ENCODE results near the gene GLRX3.

The GLRX3 gene

GRCh38 chr10:130190055-130190736 lies 54.0 kb downstream of the GLRX3 start:
- Histone ChIP-seq H3K4me1 (ENCODE audit: insufficient read depth, low read length) (no peaks in the 10 kb centered on the region), H2AFZ (ENCODE audit: low read depth, low read length) (no peak overlapping the region), H3K4me3 (ENCODE audit: low read depth in 1 of 2, low read length in 2 of 2) (no peak overlapping the region), H3K36me3 (ENCODE audit: insufficient read depth, low read length) (peaks cover 28% of the 10 kb centered on the region), H3K4me2 (ENCODE audit: insufficient read depth, low read length) (no peak overlapping the region), H3K27ac (ENCODE audit: low read length) (no peak overlapping the region), H4K20me1 (ENCODE audit: insufficient read depth, low read length) (peaks cover 27% of the 10 kb centered on the region), H3K9ac (ENCODE audit: low read depth, low read length) (no peak overlapping the region), H3K79me2 (ENCODE audit: insufficient read depth, low read length) (no peaks in the 10 kb centered on the region), H3K9me3 (ENCODE audit: insufficient read depth, low read length, severe bottlenecking) (no peaks in the 10 kb centered on the region), H3K27me3 (ENCODE audit: insufficient read depth, low read length, poor library complexity) (no peaks in the 10 kb centered on the region)
- DNase-seq (no peak), ATAC-seq (ENCODE audit: insufficient read depth, low read depth) (no peak)
- TF ChIP-seq CTCF (IDR thresholded peaks at IDR 0.05; ENCODE audit: borderline replicate concordance, extremely low read depth, low read length, poor library complexity, severe bottlenecking) (peak; percentile 20), EZH2 (IDR thresholded peaks at IDR 0.05; ENCODE audit: borderline replicate concordance, low read depth, low read length, severe bottlenecking) (no peak)

- Histone ChIP-seq H4K20me1 (ENCODE audit: insufficient read depth, low read length) (peaks cover 27% of the 10 kb centered on the region), H3K4me2 (ENCODE audit: insufficient read depth, low read length) (no peak overlapping the region), H3K79me2 (ENCODE audit: insufficient read depth, low read length) (no peaks in the 10 kb centered on the region), H2AFZ (ENCODE audit: low read depth, low read length) (no peak overlapping the region), H3K9me3 (ENCODE audit: insufficient read depth, low read length, severe bottlenecking) (no peaks in the 10 kb centered on the region), H3K4me3 (ENCODE audit: low read depth in 1 of 2, low read length in 2 of 2) (no peak overlapping the region), H3K4me1 (ENCODE audit: insufficient read depth, low read length) (no peaks in the 10 kb centered on the region), H3K27ac (ENCODE audit: low read length) (no peak overlapping the region), H3K9ac (ENCODE audit: low read depth, low read length) (no peak overlapping the region), H3K36me3 (ENCODE audit: insufficient read depth, low read length) (peaks cover 23% of the 10 kb centered on the region), H3K27me3 (ENCODE audit: insufficient read depth, low read length, poor library complexity) (no peaks in the 10 kb centered on the region)
- TF ChIP-seq CTCF (IDR thresholded peaks at IDR 0.05; ENCODE audit: borderline replicate concordance, extremely low read depth, low read length, poor library complexity, severe bottlenecking) = no peak
- TF ChIP-seq EZH2 (IDR thresholded peaks at IDR 0.05; ENCODE audit: borderline replicate concordance, low read depth, low read length, severe bottlenecking) = no peak
- ATAC-seq (ENCODE audit: insufficient read depth, low read depth) (no peak), DNase-seq (no peak)
These were observed 54.5 kb downstream of the GLRX3 start for GRCh38 chr10:130190737-130191115.

- Histone ChIP-seq H3K4me1 (ENCODE audit: insufficient read depth, low read length) (no peaks in the 10 kb centered on the region), H3K79me2 (ENCODE audit: insufficient read depth, low read length) (no peaks in the 10 kb centered on the region), H3K27me3 (ENCODE audit: insufficient read depth, low read length, poor library complexity) (no peaks in the 10 kb centered on the region), H3K27ac (ENCODE audit: low read length) (no peak overlapping the region), H4K20me1 (ENCODE audit: insufficient read depth, low read length) (peaks cover 34% of the 10 kb centered on the region), H3K4me2 (ENCODE audit: insufficient read depth, low read length) (no peak overlapping the region), H3K36me3 (ENCODE audit: insufficient read depth, low read length) (peaks cover 19% of the 10 kb centered on the region), H2AFZ (ENCODE audit: low read depth, low read length) (no peak overlapping the region), H3K9ac (ENCODE audit: low read depth, low read length) (no peak overlapping the region), H3K9me3 (ENCODE audit: insufficient read depth, low read length, severe bottlenecking) (no peaks in the 10 kb centered on the region), H3K4me3 (ENCODE audit: low read depth in 1 of 2, low read length in 2 of 2) (no peak overlapping the region)
- no peak for DNase-seq
- no peak for ATAC-seq (ENCODE audit: insufficient read depth, low read depth)
- no peak for TF ChIP-seq EZH2 (IDR thresholded peaks at IDR 0.05; ENCODE audit: borderline replicate concordance, low read depth, low read length, severe bottlenecking)
- TF ChIP-seq CTCF (IDR thresholded peaks at IDR 0.05; ENCODE audit: borderline replicate concordance, extremely low read depth, low read length, poor library complexity, severe bottlenecking) = no peak
These were observed 55.2 kb downstream of the GLRX3 start for GRCh38 chr10:130191380-130191779.
